CD4-positive, alpha-beta T cell treated with Interleukin-6 at 100 ng/mL for 8 hours (primary cell): ENCODE measurements around the gene RNF168.
"Not testable (repeated sequence)": the region's sequence is repeated elsewhere in the genome, so short reads cannot be mapped to it uniquely, and the experiment has no call there.

Experiments used
- DNase-seq: peaks from one replicate; pipeline ENCODE4 v3.0.0-alpha.2; 2020; ENCODE audit warnings: mixed read lengths, low spot score

RNF168 gene, protein sequence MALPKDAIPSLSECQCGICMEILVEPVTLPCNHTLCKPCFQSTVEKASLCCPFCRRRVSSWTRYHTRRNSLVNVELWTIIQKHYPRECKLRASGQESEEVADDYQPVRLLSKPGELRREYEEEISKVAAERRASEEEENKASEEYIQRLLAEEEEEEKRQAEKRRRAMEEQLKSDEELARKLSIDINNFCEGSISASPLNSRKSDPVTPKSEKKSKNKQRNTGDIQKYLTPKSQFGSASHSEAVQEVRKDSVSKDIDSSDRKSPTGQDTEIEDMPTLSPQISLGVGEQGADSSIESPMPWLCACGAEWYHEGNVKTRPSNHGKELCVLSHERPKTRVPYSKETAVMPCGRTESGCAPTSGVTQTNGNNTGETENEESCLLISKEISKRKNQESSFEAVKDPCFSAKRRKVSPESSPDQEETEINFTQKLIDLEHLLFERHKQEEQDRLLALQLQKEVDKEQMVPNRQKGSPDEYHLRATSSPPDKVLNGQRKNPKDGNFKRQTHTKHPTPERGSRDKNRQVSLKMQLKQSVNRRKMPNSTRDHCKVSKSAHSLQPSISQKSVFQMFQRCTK

GRCh38 chr3:196503196-196504076, at the start of gene RNF168:
Gene RNF168, minus strand, starts transcription at chr3:196503768. Its CDS starts 595 bp downstream, at chr3:196503173.
- DNase-seq = peak; percentile 86

DNA sequence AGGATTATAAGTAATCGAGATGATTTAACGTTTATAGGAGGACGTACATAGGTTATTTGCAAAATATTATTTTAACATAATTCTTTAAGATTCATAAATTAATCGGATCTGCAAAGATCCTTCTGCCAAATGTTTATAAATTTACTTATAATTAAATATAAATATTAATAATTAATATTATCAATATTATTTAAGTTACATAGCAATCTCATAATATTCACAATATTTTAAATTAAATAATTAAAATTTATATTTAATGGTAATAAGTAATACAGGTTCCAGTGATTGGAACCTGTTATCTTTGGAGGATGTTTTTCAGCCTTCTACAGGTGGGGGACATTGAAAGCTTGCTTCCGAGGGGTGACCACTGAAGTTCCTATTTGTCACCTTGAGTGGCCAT, 48.7 kb upstream of the RNF168 start:
- no peak for DNase-seq

DNA sequence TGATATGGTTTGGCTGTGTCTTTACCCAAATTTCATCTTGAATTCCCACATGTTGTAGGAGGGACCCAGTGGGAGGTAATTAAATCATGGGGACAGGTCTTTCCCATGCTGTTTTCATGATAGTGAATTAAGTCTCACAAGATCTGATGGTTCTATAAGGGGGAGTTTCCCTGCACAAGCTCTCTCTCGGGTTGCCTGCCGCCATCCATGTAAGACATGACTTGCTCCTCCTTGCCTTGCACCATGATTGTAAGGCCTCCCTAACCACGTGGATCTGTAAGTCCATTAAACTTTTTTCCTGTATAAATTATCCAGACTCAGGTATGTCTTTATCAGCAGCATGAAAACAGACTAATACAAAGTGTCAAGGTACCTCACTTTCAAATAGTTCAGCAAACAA, 46.6 kb upstream of the RNF168 start:
- not testable (repeated sequence) for DNase-seq

- DNase-seq = not testable (repeated sequence)
Observed at GRCh38 chr3:196549312-196549711, 45.7 kb upstream of the RNF168 start.

DNA sequence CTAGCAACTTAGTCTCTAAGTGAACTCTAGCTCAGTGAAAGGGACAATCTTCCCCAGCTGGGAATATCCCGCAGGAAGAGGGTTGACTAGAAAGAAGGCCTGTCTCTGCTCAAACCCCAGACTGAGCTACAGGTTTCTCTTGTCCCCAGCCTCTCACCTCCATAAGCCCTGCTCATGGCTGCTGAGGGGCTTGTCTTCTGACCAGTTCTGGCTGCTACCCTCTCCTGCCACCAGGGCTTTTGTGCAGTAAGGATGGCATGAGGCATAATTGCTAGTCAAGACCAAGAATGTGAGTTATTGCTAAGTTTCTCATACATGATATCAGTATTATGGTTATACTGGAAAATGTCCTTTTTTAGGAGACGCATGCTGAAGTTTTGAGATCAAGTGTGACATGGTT, 43.5 kb upstream of the RNF168 start:
- no peak for DNase-seq

GRCh38 chr3:196546537-196546936, 43.0 kb upstream of the RNF168 start:
- no peak for DNase-seq

DNA sequence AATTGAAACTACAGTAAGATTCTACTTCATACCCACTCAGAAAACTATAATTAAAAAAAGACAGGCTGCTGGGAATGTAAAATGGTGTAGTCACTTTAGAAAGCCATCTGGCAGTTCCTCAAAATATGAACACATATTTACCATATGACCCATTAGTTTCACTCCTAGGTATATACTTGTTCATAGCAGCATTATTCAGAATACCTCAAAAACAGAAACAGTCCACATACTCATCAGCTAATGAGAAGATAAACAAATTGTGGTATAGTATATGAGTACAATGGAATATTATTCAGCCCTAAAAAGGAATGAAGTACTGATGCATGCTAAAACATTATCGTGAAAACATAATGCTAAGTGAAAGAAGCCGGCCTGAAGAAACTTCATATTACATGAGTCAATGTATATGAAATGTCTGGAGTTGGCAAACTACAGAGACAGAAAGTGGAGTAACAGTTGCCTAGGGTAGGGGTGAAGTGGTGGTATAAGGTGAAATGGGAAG, 41.0 kb upstream of the RNF168 start:
- DNase-seq = no peak

DNA sequence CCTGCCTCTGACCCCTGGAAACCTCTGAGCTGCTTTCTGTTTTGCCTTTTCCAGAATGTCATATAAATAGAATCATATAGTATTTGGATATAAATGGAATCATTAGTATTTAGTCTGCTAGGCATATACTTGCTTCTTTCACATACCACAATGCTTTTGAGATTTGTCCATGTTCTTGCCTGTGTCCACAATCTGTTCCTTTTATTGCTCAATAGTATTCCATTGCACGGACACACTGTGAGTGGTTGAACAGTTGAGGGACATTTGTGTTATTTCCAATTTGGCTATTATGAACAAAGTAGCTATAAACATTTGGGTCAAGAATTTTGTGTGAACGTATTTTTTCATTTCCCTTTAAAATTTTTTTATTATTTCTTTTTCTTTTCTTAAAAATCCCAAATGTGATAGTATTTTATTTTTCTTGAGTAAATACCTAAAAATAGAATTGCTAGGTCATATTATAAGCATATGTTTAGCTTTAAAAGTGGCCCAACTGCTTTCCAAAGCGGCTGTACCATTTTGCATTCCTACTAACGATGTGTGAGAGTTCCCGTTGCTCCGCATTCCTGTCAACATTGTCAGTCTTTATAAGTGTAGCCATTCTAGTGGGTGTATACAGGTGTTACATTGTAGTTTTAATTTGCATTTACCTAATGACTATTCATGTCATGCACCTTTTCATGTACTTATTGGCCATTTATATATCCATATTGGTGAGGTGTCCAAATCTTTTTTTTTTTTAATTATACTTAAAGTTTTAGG, 38.3 kb upstream of the RNF168 start:
- no peak for DNase-seq

DNA sequence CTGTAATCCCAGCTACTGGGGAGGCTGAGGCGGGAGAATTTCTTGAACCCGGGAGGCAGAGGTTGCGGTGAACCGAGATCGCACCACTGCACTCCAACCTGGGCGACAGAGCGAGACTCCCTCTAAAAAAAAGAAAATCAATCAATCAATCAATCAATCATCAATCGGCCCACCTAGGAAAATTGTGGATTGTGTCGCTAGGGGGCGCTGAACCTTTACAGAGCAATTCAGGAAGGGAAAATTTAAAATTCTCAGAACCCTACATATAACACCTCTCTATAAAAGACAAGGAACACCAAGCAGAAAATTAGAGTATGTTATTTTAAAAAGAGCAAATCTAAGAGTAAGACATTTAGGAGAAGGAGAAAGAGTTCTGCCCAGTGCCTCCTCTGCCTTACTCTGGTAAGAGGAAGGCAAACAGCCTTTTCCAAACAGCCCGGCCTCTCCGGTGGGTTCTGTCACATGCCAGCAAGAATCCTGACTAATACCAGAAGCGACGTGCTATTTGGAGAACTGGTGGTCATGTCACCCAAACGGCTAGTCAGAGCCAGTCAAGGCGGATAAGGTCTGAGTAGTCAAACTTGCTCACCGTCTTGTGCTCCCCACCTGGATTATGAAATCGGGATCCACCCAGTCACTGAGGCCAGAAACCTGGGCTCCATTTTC, 33.9 kb upstream of the RNF168 start:
- DNase-seq = peak; percentile 58

GRCh38 chr3:196533260-196533681, 29.7 kb upstream of the RNF168 start:
- no peak for DNase-seq

DNA sequence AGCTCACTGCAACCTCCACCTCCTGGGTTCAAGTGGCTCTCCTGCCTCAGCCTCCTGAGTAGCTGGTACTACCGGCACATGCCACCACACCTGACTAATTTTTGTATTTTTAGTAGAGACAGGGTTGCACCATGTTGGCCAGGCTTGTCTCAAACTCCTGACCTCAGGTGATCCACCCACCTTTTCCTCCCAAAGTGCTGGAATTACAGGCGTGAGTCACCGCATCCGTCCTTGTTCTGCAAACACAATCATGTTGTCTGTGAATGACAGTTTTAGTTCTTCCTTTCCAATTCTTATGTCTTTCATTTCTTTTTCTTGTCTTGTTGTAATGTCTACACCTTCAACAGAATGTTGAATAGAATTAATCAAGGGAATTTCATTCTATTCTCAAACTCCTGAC, 27.9 kb upstream of the RNF168 start:
- DNase-seq = no peak

GRCh38 chr3:196528639-196529233, 25.2 kb upstream of the RNF168 start:
- peak; percentile 78 for DNase-seq

- no peak for DNase-seq
Observed at GRCh38 chr3:196525141-196525540, 21.6 kb upstream of the RNF168 start.

DNA sequence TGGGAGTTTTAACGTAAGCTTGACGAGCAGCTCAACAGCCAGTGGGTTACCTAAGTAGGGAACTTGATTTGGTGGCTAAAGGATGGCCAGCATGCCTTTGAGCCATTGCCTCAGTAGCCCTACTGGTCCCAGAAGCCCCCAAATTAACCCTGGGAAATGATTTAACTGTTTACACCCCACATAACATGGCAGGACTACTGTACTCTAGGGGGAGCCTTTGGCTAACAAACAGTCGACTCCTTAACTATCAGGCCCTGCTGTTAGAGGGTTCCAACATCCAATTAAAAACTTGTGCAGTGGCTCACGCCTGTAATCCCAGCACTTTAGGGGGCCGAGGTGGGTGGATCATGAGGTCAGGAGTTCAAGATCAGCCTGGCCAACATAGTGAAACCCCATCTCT, 21.0 kb upstream of the RNF168 start:
- no peak for DNase-seq

DNA sequence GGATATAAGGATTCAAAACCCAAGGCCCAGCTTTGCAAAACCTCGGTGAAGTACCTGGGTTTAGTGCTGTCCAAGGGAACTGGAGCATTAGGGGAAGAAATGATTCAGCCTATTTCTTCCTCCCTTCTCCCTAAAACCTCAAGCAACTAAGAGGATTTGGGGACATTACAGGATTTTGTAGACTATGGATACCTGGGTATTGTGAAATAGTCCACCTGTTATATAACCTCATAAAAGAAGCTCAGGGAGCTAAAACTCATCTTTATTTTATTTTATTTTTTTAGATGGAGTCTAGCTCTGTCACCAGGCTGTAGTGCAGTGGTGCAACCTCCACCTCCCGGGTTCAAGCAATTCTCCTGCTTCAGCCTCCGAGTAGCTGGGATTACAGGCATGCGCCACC, 20.3 kb upstream of the RNF168 start:
- DNase-seq = no peak

- DNase-seq = not testable (repeated sequence)
Observed at GRCh38 chr3:196521291-196521690, 17.7 kb upstream of the RNF168 start.

- DNase-seq = no peak
Observed at GRCh38 chr3:196519718-196520082, 16.1 kb upstream of the RNF168 start.

GRCh38 chr3:196518966-196519717, 15.6 kb upstream of the RNF168 start:
- peak; percentile 47 for DNase-seq

DNA sequence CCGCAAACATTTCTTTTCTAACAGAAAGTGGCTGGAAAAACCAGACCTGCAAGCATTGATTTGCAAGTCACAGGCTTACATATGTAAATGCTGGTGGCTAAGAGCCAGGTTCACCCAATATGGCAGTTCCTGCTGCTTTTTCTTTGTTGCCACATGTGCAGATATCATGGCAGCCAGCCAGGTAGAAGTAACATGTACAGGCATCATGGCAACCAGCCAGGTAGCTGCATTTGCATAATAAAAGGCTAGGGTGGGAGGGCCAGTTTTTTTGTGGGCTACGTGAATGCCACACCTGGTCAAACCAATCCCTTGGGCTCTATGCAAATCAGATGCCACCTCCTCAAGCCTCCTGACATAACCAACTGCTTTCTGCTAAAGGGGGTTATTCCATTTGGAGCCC, 14.4 kb upstream of the RNF168 start:
- no peak for DNase-seq

DNA sequence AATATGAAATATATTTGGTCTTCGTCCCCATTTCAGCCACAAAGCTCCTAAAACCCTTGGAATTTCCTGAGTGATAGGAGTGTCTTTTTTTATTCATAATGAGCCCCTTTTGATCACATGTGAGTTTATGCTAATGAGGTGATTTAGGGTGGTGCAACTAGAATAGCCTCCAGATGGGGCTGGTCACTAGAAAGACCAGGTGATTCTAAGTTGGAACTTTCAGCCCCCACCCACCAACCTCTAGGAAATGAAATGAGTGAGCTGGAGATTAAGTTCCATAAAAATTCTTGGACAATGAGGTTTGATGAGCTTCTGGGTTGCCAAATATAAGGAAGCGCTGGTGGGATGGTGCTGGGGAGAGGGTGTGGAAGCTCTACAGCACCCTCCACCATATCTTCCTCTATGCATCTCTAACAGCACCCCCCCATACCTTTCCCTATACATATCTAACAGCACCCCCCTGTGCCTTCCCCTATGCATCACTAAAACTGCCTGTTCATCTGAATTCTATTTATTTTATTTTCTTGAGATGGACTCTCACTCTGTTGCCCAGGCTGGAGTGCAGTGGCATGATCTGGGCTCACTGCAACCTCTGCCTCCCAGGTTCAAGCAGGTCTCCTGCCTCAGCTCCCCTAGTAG, 13.7 kb upstream of the RNF168 start:
- DNase-seq = no peak
